ENCODE results near the gene NUDT4.
"Not testable (repeated sequence)": the region's sequence is repeated elsewhere in the genome, so short reads cannot be mapped to it uniquely, and the experiment has no call there.

The NUDT4 gene

DNA sequence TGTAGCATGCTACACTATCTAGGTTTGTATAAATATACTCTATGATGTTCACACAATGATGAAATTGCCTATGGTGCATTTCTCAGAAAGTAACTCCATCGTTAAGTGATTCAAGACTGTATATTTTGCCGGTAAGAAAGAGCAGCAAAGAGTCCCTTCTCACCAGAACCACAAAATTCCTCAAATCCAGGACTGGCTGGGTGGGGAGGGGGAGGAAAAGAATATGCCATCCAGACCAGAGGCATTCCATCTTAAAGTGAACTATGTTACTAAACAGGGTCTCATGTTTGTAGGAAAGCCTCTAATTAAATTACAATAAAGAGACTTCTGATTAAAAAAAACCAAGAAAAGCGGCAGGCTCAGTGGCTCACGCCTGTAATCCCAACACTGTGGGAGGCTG, 52.6 kb downstream of the NUDT4 start:
- no peak for TF ChIP-seq CTCF (IDR thresholded peaks at IDR 0.05; ENCODE audit: low read depth, low read length, missing control alignments)
- DNase-seq (ENCODE audit: low read depth): no peak
- no peak overlapping the region for H3K4me3 ChIP-seq (ENCODE audit: low read depth, low read length)

- DNase-seq (ENCODE audit: low read depth); H3K4me3 ChIP-seq (ENCODE audit: low read depth, low read length): not testable (repeated sequence)
Measured at GRCh38 chr12:93432031-93432430, 54.3 kb downstream of the NUDT4 start.

- no peak for DNase-seq (ENCODE audit: low read depth)
- no peak for TF ChIP-seq CTCF (IDR thresholded peaks at IDR 0.05; ENCODE audit: low read depth, low read length, missing control alignments)
- H3K4me3 ChIP-seq (ENCODE audit: low read depth, low read length): no peak overlapping the region; the same call in 1 of the 2 replicates
Measured at GRCh38 chr12:93434256-93434865, 56.6 kb downstream of the NUDT4 start.

DNA sequence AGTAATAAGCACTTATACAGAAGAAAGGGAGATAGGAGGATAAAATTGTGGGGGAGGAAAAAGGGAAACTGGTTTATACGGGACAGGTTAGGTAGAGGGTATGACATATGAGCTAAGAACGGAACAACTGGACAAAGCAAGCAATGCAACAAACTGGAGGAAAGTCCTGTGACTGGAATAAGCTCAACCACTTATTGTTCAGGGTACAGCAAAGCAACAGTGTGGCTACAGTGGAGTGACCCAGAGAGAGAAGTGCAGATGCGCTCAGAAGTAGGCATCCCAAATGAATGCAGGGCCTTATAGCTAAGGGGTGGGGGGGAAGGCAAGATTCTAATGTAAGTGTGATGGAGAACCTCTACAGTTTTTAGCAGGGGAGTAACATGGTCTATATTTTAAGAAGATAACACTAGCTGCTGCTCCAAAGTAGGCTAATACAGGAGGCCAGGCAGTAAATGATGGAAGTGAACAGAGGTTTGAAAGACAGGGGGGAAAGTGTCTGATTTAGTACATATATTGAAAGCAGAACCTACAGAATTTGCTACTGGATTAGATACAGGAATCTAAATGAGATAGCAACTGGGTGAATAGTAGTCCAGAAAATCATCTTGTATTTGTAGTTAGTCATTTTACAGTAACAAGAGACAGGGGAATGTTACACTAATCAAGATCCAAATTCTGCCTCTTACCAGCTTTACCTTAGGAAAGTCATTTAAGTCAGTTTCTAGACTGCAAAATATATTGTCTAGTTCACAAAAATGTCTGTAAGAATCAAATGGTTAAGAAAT, 60.7 kb downstream of the NUDT4 start:
- TF ChIP-seq CTCF (IDR thresholded peaks at IDR 0.05; ENCODE audit: low read depth, low read length, missing control alignments): no peak
- no peak for DNase-seq (ENCODE audit: low read depth)
- peak overlapping the region; percentile 13 for H3K4me3 ChIP-seq (ENCODE audit: low read depth, low read length)

GRCh38 chr12:93440043-93440835, 62.5 kb downstream of the NUDT4 start:
- TF ChIP-seq CTCF (IDR thresholded peaks at IDR 0.05; ENCODE audit: low read depth, low read length, missing control alignments): no peak
- peak overlapping the region; percentile 98 for H3K4me3 ChIP-seq (ENCODE audit: low read depth, low read length)
- no peak for DNase-seq (ENCODE audit: low read depth)

DNA sequence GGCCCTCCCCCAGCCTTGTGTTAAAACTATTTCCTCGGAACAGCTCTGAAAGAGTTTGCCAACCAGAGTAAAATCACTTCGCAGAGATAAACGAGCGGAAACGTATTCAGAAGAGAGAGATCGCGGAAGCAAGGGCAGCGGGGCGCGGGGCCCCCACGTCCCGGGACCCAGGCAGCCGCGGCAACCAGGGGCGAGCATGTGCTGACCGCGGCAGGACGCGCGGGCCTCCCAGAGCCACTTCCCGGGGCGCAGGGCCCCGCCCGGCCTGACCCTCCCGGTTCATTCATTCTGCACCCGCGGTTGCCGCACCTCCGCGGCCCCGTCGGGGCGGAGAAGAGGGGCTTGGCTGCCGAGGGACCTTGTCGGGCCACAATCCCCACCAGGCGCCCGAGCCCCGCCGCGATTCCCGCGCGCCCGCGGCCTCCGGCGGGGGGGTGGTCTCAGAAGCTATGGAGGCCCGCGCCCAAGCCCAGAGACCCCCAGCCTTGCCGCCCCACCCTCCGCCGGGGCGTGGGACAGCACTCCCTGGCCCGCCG, 63.4 kb downstream of the NUDT4 start:
- no peak for TF ChIP-seq CTCF (IDR thresholded peaks at IDR 0.05; ENCODE audit: low read depth, low read length, missing control alignments)
- DNase-seq (ENCODE audit: low read depth): no peak

More for the DNA sequence above, 63.4 kb downstream of the NUDT4 start:
- peak overlapping the region; percentile 98 for H3K4me3 ChIP-seq (ENCODE audit: low read depth, low read length)

Measured in GM12864 (cell line).